Ovary (tissue), 9 donors: ENCODE measurements around the gene ATP4B. TPM values are rescaled to one million over a fixed set of nuclear protein-coding genes. Genes with fewer than 3 reads are reported as not detected.

ENCODE experiments used
- DNase-seq, 5 donors: peaks; one replicate each; pipeline ENCODE4 v3.0.0-alpha.2; 2019 to 2020
- H3K27ac ChIP-seq, 2 donors: fragments of 200-600 bp; one replicate each; pipeline versions ENCODE4 v1.5.1 to v1.8.0; 2019 to 2022
- H3K27me3 ChIP-seq: fragments of 200-600 bp; one replicate; pipeline ENCODE4 v1.8.0; 2022
- H3K36me3 ChIP-seq: fragments of 200-600 bp; sonication (generic); one replicate; pipeline ENCODE4 v1.5.1; 2019
- H3K4me1 ChIP-seq: one replicate; pipeline ENCODE4 v1.8.1; 2013; ENCODE audit warnings: mild to moderate bottlenecking, moderate library complexity; ENCODE audit not compliant: insufficient read depth
- H3K4me3 ChIP-seq: fragments of 200-600 bp; sonication (generic); one replicate; pipeline ENCODE4 v1.5.1; 2017
- H3K9me3 ChIP-seq, 2 donors: fragments of 200-600 bp in 1 of 2; sonication (generic) in 1 of 2; one replicate each; pipeline versions ENCODE4 v1.5.1 to v1.8.1; 2013 to 2019; ENCODE audit warnings: mild to moderate bottlenecking in 1 of 2, moderate library complexity in 1 of 2
- CTCF ChIP-seq, 3 donors: fragments of 450-650 bp in 2 of 3; fragments of 200-600 bp in 1 of 3; IDR thresholded peaks; one replicate each; pipeline versions ENCODE4 v1.5.1 to v1.8.0; 2016 to 2022; ENCODE audit warnings: antibody characterized with exemption in 3 of 3, mild to moderate bottlenecking in 1 of 3
- EP300 ChIP-seq: sonication (generic); formaldehyde crosslinking; IDR thresholded peaks from one replicate; pipeline ENCODE4 v1.6.1; 2017; ENCODE audit warnings: antibody characterized with exemption
- POLR2A ChIP-seq: fragments of 450-650 bp; IDR thresholded peaks from one replicate; pipeline ENCODE4 v1.6.1; 2017; ENCODE audit warnings: antibody characterized with exemption, mild to moderate bottlenecking, moderate library complexity
- WGBS, 3 donors: extraction: QIAGEN DNeasy Blood & Tissue Kit in 1 of 3; methylation state at CpG; one replicate each; pipeline versions ENCODE4 v1.1.5 to v1.1.7; 2013 to 2017; 5-methylcytosine and 5-hydroxymethylcytosine counted together
- intact Hi-C, 4 donors: fragments of 100-400 bp; cut with DNase I; formaldehyde crosslinking; loops; one replicate each; pipeline versions ENCODE4 v1.11.0 to v1.15.1; 2022 to 2023
- polyA plus RNA-seq, 2 donors: library from polyadenylated mRNA; stranded (reverse); fragments of 200-250 nt in 1 of 2; fragments of 350-450 nt in 1 of 2; fragmentation: Illumina TruSeq in 1 of 2; extraction: RNeasy Lipid Tissue Mini Kit (QIAGEN cat#74804) in 1 of 2; gene quantifications; one replicate each; pipeline ENCODE4 v1.2.3, GENCODE V29; 2013 to 2014
- total RNA-seq, 7 donors: library from RNA; depleted of rRNA in 2 of 7; stranded (reverse); fragments of >200 nt in 2 of 7; fragmentation: NEBNext Ultra II Directional in 3 of 7; extraction: Animal tissue kit (Norgen Biotek cat#: 25700) in 3 of 7; gene quantifications; one replicate each; pipeline versions ENCODE4 v1.1.0 to v1.2.4, GENCODE V29; 2016 to 2023
- donor health status: DM: no; HTN: no; CAD: no; lungs with moderate emphysema.
- donor health status: DM: no; HTN: no; CAD: no.
- donor health status: Bipolar disorder and iron deficiency.
- donor health status: DM: yes; HTN: yes; CAD: no.
- donor health status: DM: no; HTN: no; CAD: no.
- donor health status: DM: yes; HTN: yes; CAD: no.

The ATP4B gene
- total and polyA plus RNA-seq, 9 donors, result 0.28 TPM; not detected in 8

- H3K36me3 ChIP-seq, result no peaks in the 10 kb centered on the region
- no peaks in the 10 kb centered on the region for H3K27me3 ChIP-seq
- DNase-seq, result no peak
- 86 to 91% (median 89%) methylated on average over 27 to 28 of the region's 28 CpGs for WGBS, 3 donors
- no peak overlapping the region for H3K27ac ChIP-seq
- TF ChIP-seq EP300 (no peak), POLR2A (no peak), CTCF (IDR thresholded peaks at IDR 0.05) (no peak)
- intact Hi-C loops, result no loop called here
- no peaks in the 10 kb centered on the region for H3K9me3 ChIP-seq
- H3K4me1 ChIP-seq, result no peaks in the 10 kb centered on the region
- no peak overlapping the region for H3K4me3 ChIP-seq
These were observed 50.7 kb downstream of the ATP4B start for GRCh38 chr13:113607056-113607888.

GRCh38 chr13:113605866-113606438 is 52.0 kb downstream of the ATP4B start:
- Histone ChIP-seq H3K4me3 (no peak overlapping the region), H3K9me3 (no peaks in the 10 kb centered on the region), H3K36me3 (no peaks in the 10 kb centered on the region), H3K27me3 (no peaks in the 10 kb centered on the region), H3K4me1 (no peaks in the 10 kb centered on the region), H3K27ac (no peak overlapping the region)
- TF ChIP-seq POLR2A (no peak), CTCF (IDR thresholded peaks at IDR 0.05) (no peak)
- WGBS, 3 donors, result 96 to 97% (median 96%) methylated on average over 34 of the region's 34 CpGs
- intact Hi-C loops, result no loop called here
- DNase-seq, result no peak

DNA sequence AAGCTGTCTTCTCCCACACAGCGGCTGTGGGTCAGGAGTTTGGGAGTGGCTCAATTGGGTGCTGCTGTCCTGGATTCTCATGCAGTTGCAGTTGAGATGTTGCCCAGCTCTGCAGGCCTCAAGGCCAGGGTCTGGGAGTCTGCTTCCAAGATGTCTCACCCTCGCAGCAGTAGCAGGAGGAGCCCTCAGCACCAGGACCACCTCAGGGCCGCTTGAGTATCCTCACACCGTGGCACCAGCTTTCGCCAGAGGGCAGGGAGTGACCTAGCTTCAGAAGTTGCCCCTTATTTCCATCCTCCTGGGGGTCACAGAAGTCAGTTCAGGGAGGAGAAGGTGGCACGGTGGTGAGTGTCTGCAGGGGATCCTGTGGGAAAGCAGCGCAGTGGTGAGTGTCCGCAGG is 52.5 kb downstream of the ATP4B start:
- no peak for DNase-seq
- intact Hi-C loops, result no loop called here
- H3K4me1 ChIP-seq, result no peaks in the 10 kb centered on the region
- 85 to 90% (median 88%) methylated on average over 8 of the region's 8 CpGs for WGBS, 3 donors
- no peak overlapping the region for H3K27ac ChIP-seq
- H3K4me3 ChIP-seq, result no peak overlapping the region
- H3K9me3 ChIP-seq, result no peaks in the 10 kb centered on the region
- TF ChIP-seq CTCF (IDR thresholded peaks at IDR 0.05), result no peak
- no peak for TF ChIP-seq EP300
- no peak for TF ChIP-seq POLR2A
- no peaks in the 10 kb centered on the region for H3K36me3 ChIP-seq
- no peaks in the 10 kb centered on the region for H3K27me3 ChIP-seq

GRCh38 chr13:113604186-113604585 is 53.8 kb downstream of the ATP4B start:
- no peak for DNase-seq
- 89 to 100% (median 98%) methylated on average over 1 of the region's 1 CpG for WGBS, 3 donors
- intact Hi-C loops, result no loop called here
- TF ChIP-seq POLR2A (no peak), CTCF (IDR thresholded peaks at IDR 0.05) (no peak)
- H3K27ac ChIP-seq, result no peak overlapping the region
- no peaks in the 10 kb centered on the region for H3K4me1 ChIP-seq
- H3K9me3 ChIP-seq, result no peaks in the 10 kb centered on the region
- H3K36me3 ChIP-seq, result no peaks in the 10 kb centered on the region
- no peaks in the 10 kb centered on the region for H3K27me3 ChIP-seq
- H3K4me3 ChIP-seq, result no peak overlapping the region
